ENCODE results near the gene ABRACL.

The ABRACL gene

GRCh38 chr6:139058029-139058428 lies 29.5 kb downstream of the ABRACL start:
- no peak for DNase-seq

GRCh38 chr6:139060332-139060731 lies 31.8 kb downstream of the ABRACL start:
- no peak for DNase-seq

- DNase-seq, result no peak
These were observed 34.5 kb downstream of the ABRACL start for GRCh38 chr6:139062932-139063646.

- no peak for DNase-seq
These were observed 36.6 kb downstream of the ABRACL start for GRCh38 chr6:139064981-139065665.

- no peak for DNase-seq
These were observed 37.5 kb downstream of the ABRACL start for GRCh38 chr6:139066080-139066479.

GRCh38 chr6:139068846-139069245 lies 40.3 kb downstream of the ABRACL start:
- no peak for DNase-seq

GRCh38 chr6:139073118-139073517 lies 44.6 kb downstream of the ABRACL start:
- DNase-seq, result no peak

GRCh38 chr6:139079018-139079417 lies 50.5 kb downstream of the ABRACL start:
- no peak for DNase-seq

- DNase-seq, result no peak
These were observed 51.8 kb downstream of the ABRACL start for GRCh38 chr6:139080255-139080920.

GRCh38 chr6:139081471-139081870 lies 52.9 kb downstream of the ABRACL start:
- DNase-seq, result no peak

GRCh38 chr6:139082370-139082769 lies 53.8 kb downstream of the ABRACL start:
- DNase-seq, result no peak

GRCh38 chr6:139091826-139092225 lies 63.3 kb downstream of the ABRACL start:
- no peak for DNase-seq
